ENCODE data around the gene RAB23. TPM values are rescaled to one million over a fixed set of nuclear protein-coding genes. Genes with fewer than 3 reads are reported as not detected.

Gene RAB23
- total and polyA plus RNA-seq, 2 donors (not counting 3 experiments of a cell fraction or from before 2014, with no cell fraction given) = 3.4 to 9.4 TPM

DNA sequence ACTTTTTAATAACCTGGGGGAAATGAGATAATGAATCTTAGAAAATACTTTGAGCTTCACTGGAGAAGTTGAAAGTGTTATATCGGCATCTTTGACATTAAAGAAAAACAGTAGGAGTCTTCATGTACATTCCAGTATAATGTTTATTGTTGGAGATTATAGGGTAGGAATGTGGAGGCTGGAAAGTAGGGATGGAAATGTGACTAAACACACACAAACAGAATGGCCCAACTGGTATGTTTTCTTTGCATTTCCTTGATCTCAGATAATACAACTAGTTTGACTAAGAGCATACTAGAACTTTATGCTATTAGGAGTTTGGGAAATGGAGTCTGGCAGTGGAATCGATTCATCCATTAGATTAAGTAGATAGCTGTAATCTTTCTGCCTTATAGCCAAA is 60.1 kb downstream of the RAB23 start:
- no peak overlapping the region for H3K4me2 ChIP-seq (ENCODE audit: insufficient read depth, low read length)
- intact Hi-C loops (cut with micrococcal nuclease) = no loop called here
- no peaks in the 10 kb centered on the region for H3K4me1 ChIP-seq (ENCODE audit: control insufficient read depth, extremely low read depth, insufficient read depth, low read length)
- H3K9ac ChIP-seq (replicated peaks; ENCODE audit: extremely low read depth, insufficient read depth, low read length) = no peak overlapping the region
- no peaks in the 10 kb centered on the region for H3K79me2 ChIP-seq (ENCODE audit: control insufficient read depth, insufficient read depth, low read length)
- H2AFZ ChIP-seq (ENCODE audit: low read depth, low read length) = no peak overlapping the region
- FAIRE-seq (no peak), DNase-seq (ENCODE audit: low read depth, low spot score) (no peak)
- H3K36me3 ChIP-seq (ENCODE audit: control insufficient read depth in 2 of 2, extremely low read depth in 1 of 2, insufficient read depth in 2 of 2, low read length in 2 of 2) = peaks cover 0 to 2% of the 10 kb centered on the region in 2 experiments
- H3K27ac ChIP-seq (ENCODE audit: insufficient read depth, low read depth, low read length) = no peak overlapping the region
- H3K9me1 ChIP-seq (replicated peaks; ENCODE audit: control insufficient read depth, extremely low read depth, insufficient read depth, low read length) = no peaks in the 10 kb centered on the region
- no peaks in the 10 kb centered on the region for H3K27me3 ChIP-seq (ENCODE audit: control insufficient read depth in 2 of 2, insufficient read depth in 2 of 2, low read length in 2 of 2)
- TF ChIP-seq, protein P1, sequence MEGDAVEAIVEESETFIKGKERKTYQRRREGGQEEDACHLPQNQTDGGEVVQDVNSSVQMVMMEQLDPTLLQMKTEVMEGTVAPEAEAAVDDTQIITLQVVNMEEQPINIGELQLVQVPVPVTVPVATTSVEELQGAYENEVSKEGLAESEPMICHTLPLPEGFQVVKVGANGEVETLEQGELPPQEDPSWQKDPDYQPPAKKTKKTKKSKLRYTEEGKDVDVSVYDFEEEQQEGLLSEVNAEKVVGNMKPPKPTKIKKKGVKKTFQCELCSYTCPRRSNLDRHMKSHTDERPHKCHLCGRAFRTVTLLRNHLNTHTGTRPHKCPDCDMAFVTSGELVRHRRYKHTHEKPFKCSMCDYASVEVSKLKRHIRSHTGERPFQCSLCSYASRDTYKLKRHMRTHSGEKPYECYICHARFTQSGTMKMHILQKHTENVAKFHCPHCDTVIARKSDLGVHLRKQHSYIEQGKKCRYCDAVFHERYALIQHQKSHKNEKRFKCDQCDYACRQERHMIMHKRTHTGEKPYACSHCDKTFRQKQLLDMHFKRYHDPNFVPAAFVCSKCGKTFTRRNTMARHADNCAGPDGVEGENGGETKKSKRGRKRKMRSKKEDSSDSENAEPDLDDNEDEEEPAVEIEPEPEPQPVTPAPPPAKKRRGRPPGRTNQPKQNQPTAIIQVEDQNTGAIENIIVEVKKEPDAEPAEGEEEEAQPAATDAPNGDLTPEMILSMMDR (IDR thresholded peaks at IDR 0.05; ENCODE audit: extremely low read depth in 1 of 2, insufficient read depth in 1 of 2, low read depth in 1 of 2, low read length in 2 of 2) = no peak
- TF ChIP-seq POLR2AphosphoS5 (IDR thresholded peaks at IDR 0.05; ENCODE audit: insufficient read depth, low read depth, low read length) (no peak), GATA2 (IDR thresholded peaks at IDR 0.05; ENCODE audit: insufficient read depth, insufficient read length, low read depth, low read length) (peak; percentile 26), JUN (IDR thresholded peaks at IDR 0.05; ENCODE audit: borderline replicate concordance, insufficient read depth, insufficient read length, low read depth) (no peak)
- TF ChIP-seq, protein P2, sequence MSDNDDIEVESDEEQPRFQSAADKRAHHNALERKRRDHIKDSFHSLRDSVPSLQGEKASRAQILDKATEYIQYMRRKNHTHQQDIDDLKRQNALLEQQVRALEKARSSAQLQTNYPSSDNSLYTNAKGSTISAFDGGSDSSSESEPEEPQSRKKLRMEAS (IDR thresholded peaks at IDR 0.05; ENCODE audit: insufficient read depth, insufficient read length) = no peak
- ChIA-PET POLR2A (no interaction called here), CTCF (interaction anchor here (2.0 kb wide), 1 partner anchor 10 kb away, joined by 10 read pairs; the partner anchor contains the start of gene BAG2)
- dilution Hi-C loops (cut with MboI; ENCODE audit: extremely low pct_ligation_motif_present, low sequenced_read_pairs) = no loop called here
- BruUV-seq (replicated peaks) = no TSS peak
- no peak overlapping the region for H3K4me3 ChIP-seq (replicated peaks in 1 of 3; ENCODE audit: insufficient read depth in 1 of 3, low read depth in 1 of 3, low read length in 3 of 3)
- no peaks in the 10 kb centered on the region for H4K20me1 ChIP-seq (replicated peaks; ENCODE audit: control insufficient read depth, extremely low read depth, insufficient read depth, low read length)
- no peaks in the 10 kb centered on the region for H3K9me3 ChIP-seq (replicated peaks; ENCODE audit: control insufficient read depth, insufficient read depth, low read length)

DNA sequence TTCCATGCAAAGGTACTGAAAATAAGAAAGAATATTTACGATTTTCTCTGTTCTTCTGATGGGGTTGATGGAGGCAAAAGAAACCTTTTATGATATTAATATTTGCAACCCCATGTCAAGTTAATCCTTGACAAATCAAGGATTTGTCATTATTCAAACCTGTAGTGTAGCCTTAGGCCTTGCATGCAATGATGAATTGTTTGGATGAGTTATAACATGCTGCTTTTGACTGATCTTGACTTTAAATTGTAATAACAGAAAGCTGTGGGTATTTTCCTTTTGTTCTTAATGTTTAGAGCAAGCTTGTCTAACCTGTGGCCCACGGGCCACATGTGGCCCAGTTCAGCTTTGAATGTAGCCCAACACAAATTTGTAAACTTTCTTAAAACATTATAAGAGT is 63.0 kb downstream of the RAB23 start:
- H3K4me2 ChIP-seq (ENCODE audit: insufficient read depth, low read length) = no peak overlapping the region
- no peaks in the 10 kb centered on the region for H3K9me3 ChIP-seq (replicated peaks; ENCODE audit: control insufficient read depth, insufficient read depth, low read length)
- dilution Hi-C loops (cut with MboI; ENCODE audit: extremely low pct_ligation_motif_present, low sequenced_read_pairs) (no loop called here), intact Hi-C loops (cut with micrococcal nuclease) (no loop called here)
- DNase-seq (ENCODE audit: low read depth, low spot score) = no peak
- H3K79me2 ChIP-seq (ENCODE audit: control insufficient read depth, insufficient read depth, low read length) = no peaks in the 10 kb centered on the region
- H2AFZ ChIP-seq (ENCODE audit: low read depth, low read length) = no peak overlapping the region
- no peaks in the 10 kb centered on the region for H3K27me3 ChIP-seq (ENCODE audit: control insufficient read depth in 2 of 2, insufficient read depth in 2 of 2, low read length in 2 of 2)
- H3K4me3 ChIP-seq (replicated peaks in 1 of 3; ENCODE audit: insufficient read depth in 1 of 3, low read depth in 1 of 3, low read length in 3 of 3) = no peak overlapping the region
- ChIA-PET POLR2A (no interaction called here), CTCF (no interaction called here)
- no peaks in the 10 kb centered on the region for H3K4me1 ChIP-seq (ENCODE audit: control insufficient read depth, extremely low read depth, insufficient read depth, low read length)
- H3K9me1 ChIP-seq (replicated peaks; ENCODE audit: control insufficient read depth, extremely low read depth, insufficient read depth, low read length) = no peaks in the 10 kb centered on the region
- peaks cover 2% of the 10 kb centered on the region in 2 experiments for H3K36me3 ChIP-seq (ENCODE audit: control insufficient read depth in 2 of 2, extremely low read depth in 1 of 2, insufficient read depth in 2 of 2, low read length in 2 of 2)
- BruUV-seq (replicated peaks) = no TSS peak
- TF ChIP-seq MYC (IDR thresholded peaks at IDR 0.05; ENCODE audit: low read depth, low read length) (no peak), FOS (IDR thresholded peaks at IDR 0.05; ENCODE audit: borderline replicate concordance, insufficient read depth, low read length) (no peak), EZH2 (IDR thresholded peaks at IDR 0.05; ENCODE audit: borderline replicate concordance, low read depth, low read length, severe bottlenecking) (no peak), POLR2AphosphoS5 (IDR thresholded peaks at IDR 0.05; ENCODE audit: insufficient read depth, low read depth, low read length) (no peak), JUN (IDR thresholded peaks at IDR 0.05; ENCODE audit: borderline replicate concordance, insufficient read depth, insufficient read length, low read depth) (no peak), GATA2 (IDR thresholded peaks at IDR 0.05; ENCODE audit: insufficient read depth, insufficient read length, low read depth, low read length) (no peak), POLR2A (IDR thresholded peaks at IDR 0.05; ENCODE audit: low read depth, low read length) (no peak)
- TF ChIP-seq, protein P1 (IDR thresholded peaks at IDR 0.05; ENCODE audit: extremely low read depth in 1 of 2, insufficient read depth in 1 of 2, low read depth in 1 of 2, low read length in 2 of 2) = no peak
- TF ChIP-seq, protein P2 (IDR thresholded peaks at IDR 0.05; ENCODE audit: insufficient read depth, insufficient read length) = no peak
- H3K27ac ChIP-seq (ENCODE audit: insufficient read depth, low read depth, low read length) = no peak overlapping the region
- H4K20me1 ChIP-seq (replicated peaks; ENCODE audit: control insufficient read depth, extremely low read depth, insufficient read depth, low read length) = no peaks in the 10 kb centered on the region
- no peak for FAIRE-seq
- no peak overlapping the region for H3K9ac ChIP-seq (replicated peaks; ENCODE audit: extremely low read depth, insufficient read depth, low read length)
